GOT3 (cell line): ENCODE results near the gene HAPSTR1.
"Not testable (repeated sequence)": the region's sequence is repeated elsewhere in the genome, so short reads cannot be mapped to it uniquely, and the experiment has no call there.

Experiments
- DNase-seq: peaks from one replicate; lab custom pipeline; 2025; ENCODE audit warnings: mixed read lengths; lab: John Stamatoyannopoulos, UW

Gene HAPSTR1, protein sequence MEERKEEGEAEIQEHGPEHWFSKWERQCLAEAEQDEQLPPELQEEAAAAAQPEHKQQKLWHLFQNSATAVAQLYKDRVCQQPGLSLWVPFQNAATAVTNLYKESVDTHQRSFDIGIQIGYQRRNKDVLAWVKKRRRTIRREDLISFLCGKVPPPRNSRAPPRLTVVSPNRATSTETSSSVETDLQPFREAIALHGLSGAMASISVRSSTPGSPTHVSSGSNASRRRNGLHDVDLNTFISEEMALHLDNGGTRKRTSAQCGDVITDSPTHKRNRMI

DNA sequence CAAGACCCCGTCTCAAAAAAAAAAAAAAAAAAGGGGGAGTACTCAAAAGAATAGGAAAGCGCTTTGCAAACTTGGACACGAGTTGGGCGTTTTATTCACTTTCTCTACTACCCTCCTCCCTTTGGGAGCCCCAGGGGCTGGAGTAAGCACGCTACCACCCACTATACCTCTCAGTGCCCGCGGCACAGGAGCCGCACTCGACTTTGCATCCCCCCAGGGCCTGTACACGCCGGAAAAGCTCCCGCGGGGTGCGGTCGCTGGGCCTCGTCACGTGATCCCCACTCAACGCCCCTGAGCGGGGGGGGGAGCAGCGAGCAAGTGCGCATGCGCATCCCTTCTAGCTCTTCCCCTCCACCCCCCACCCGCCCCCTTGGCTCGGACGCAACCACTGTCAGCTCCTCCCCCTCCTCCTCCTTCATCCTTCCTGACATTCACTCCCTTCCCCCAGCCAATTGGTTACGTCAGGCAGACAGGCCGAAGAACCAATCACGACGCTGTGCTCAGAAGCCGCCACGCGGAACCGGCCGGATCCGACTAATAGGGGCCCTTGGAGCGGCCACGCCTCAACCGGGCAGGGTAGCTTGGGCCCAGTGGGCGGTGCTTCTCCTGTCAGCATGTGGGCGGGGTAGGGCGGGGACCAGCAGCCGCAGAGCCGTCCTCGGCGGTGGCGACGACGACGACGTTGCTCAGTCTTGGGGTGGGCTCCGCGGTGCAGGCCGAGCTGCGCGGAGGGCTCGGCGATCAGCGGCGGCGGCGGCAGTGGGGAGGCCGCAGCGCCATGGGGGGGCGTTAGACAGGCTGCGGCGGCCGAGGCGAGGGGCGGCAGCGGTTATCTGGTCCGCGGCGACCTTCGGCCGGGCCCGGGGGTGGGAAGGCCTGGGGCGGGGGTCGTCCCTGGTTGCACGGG is at the start of gene HAPSTR1:
Gene HAPSTR1 (plus strand): TSS at position 685 of the 907 bp plus-strand sequence. CDS start 401 bp downstream, outside the sequence.
- DNase-seq = peak; percentile 96

DNA sequence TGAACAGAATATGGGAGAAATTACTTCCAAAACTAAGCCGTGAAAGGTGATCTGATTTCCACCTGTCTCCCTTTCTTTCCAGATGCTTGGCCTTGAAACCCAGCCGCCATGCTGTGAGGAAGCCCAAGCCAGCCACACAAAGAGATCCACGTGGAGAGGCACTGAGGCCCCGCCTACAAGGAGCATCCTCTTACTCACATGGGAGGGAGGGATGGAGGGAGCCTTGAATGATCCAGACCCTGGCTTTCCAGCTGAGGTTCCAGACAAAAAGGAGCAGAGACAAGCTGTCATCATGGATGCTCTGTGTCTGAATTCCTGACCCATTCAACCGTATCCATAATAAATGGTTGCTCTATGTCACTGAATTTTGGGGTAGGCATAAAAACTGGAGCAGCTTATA is 48.9 kb upstream of the HAPSTR1 start:
- no peak for DNase-seq

DNA sequence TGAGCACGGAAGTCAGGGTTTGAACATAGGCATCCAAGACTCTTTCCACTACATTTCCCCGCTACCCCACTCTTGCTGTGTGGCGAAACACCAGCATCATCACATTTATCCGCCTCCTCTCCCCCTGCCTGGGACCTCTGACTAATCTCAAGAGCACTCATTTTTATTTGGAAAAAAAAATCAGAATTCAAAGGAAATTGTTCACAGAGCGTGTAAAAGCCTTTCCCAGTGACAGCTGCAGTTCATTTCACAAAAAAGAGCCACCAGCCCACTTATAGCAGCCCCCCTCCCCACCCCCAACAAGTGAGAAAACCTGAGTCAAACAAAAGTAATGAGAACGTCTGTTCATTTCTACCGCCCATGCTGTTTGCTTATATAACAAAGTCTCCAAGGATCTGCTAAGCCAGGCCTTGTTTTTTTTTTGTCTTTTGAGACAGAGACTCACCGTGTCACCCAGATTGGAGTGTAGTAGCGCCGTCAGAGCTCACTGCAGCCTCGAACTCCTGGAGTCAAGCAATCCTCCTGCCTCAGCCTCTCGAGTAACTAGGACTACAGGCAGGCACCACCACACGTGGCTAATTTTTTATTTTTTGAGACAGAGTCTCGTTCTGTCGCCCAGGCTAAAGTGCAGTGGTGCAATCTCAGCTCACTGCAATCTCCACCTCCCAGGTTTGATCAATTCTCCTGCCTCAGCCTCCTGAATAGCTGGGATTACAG is 48.3 kb upstream of the HAPSTR1 start:
- no peak for DNase-seq

DNA sequence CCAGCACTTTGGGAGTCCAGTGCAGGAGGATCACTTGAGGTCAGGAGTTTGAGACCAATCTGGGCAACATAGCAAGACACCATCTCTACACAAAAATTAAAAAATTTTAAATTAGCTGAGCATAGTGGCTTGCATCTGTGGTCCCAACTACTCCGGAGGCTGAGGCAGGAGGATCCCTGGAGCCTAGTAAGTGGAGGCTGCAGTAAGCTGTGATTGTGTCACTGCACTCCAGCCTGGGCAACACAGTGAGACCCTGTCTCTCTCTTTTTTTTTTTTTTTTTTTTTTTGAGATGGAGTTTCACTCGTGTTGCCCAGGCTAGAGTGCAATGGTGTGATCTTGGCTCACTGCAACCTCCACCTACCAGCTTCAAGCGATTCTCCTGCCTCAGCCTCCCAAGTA is 45.9 kb upstream of the HAPSTR1 start:
- not testable (repeated sequence) for DNase-seq

DNA sequence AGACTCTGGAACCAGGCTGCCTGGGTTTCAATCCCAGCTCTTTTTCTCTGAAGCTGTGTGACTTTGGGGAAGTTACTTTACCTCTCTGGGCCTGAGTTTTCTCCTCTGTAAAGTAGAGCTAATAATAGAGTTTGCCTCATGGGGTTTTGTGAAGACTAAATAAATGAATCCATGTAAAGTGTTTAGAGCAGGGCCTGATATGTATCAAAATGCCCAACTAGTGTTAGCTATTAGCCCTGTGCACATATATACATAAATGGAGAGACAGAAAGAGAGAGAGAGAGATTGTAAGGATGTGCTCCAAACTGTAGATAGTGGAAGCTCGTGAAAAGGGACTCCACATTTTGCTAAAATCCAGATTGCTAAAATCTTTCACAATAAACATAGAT is 44.8 kb upstream of the HAPSTR1 start:
- no peak for DNase-seq

DNA sequence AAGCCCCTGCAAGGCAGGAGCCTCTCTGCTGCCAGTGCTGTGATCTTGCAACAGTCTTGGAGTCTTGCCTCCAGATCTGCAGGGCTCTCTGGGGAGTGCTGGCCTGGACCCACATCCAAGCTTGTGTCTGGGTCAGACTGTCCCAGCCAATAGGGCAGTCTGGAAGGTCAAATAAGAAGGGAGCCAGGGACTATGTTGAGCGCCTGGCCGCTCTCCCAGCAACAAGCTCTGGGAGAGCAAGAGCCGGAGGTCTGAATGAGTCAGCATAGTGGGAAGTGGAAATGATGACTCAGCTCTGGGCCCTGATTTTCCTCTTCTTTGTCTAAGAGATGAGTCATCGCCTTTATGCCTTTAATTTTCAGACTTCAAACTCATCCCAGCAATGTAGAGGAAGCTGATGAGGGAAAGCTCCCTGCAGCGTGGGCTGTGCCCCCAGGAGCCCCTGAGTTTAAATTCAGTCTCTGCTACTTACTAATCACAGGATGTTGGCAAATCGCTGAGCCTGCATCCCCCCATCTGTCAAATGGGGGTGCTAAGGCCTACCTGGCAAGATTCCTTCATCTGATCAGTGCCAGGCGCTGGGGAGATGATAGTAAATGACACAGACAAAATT is 43.6 kb upstream of the HAPSTR1 start:
- DNase-seq = peak; percentile 90

DNA sequence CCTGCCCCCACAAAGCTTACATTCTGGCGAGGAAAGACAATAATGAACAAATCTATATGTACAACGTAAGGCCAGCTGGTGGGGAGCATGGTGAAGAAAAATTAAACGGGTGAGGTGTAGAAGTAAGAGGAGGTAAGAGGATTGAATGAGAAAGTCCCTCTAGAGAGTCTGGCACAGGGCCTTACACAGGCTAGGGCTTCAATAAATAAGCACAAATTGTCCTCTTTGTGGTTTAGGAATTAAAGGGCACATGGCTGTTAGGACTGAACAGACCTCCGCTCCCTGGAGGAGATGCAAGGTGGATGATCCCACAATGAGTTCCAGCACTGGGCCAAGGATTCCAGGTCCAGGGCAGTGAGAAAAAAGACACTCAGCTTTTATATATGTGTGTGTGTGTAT is 43.1 kb upstream of the HAPSTR1 start:
- no peak for DNase-seq

DNA sequence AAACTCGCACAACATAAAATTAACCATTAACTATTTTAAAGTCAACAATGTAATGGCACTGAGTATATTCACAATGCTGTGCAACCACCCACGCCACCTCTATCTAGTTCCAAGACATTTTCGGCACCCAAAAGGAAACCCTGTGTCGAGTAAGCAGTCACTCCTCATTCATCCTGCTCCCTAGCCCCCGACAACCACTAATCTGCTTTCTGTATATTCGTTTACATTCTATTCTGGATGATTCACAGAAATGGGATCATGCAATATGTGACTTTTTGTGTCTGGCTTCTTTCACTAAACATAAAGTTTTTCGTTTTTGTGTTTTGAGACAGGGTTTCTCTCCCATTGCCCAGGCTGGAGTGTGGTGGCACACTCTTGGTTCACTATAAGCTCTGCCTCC is 42.2 kb upstream of the HAPSTR1 start:
- no peak for DNase-seq

DNA sequence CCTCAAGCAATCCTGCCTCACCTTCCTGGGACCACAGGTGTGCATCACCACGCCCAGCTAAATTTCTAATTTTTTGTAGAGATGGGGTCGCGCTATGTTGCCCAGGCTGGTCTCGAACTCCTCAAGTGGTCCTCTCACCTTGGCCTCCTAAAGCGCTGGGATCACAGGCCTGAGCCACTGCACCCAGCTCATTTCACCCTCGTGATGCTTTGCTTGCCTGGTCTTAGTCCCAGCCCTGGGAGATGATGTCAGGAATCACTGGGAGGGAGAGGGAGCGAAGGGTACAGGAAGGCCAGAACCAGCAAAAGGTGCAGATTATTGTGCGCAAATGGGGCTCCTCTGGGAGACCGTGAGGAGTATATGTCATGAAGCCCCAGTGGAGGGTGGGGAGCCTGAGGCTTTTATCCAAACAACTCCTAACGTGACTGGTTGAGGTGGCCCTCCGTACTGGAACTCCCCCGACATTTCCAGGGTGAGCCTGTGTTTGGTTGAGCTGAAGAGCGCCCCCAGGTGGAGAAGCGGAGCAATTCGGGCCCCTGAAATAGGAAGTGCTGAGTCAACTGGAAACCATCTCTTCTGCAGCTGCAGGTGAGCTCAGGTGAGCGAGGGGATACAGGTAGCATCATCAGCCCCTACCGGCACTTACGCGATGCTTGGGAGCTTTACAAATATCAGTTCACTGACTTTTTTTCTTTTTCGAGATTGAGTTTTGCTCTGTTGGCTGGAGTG is 41.2 kb upstream of the HAPSTR1 start:
- DNase-seq = no peak

DNA sequence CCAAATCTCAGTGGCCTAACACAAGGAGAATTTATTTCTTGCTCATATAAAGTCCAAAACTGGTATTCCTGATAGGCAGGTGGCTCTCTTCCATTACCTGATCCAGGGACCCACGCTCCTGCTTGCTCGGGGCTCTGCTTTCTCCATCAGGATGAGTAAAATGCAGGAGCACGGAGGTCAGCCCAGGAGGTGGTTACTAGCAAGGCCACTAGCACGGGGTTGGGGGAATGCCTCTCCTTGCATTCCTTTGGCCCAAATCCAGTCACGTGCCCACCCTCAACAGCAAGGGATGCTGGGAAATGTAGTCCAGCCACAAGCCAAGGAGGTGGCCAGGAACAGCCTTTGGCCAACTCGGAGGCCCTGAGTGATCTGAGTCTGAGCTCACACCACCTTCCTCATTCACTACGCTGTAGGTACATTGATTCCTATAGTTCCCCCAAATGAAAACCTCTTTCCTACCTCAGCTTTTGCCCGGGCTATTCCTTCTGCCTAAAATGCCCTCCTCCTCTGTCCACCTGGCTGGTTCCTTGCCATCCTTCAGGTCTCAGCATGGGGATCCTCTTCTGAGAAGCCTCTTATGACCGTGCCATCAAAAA is 38.3 kb upstream of the HAPSTR1 start:
- DNase-seq = no peak

DNA sequence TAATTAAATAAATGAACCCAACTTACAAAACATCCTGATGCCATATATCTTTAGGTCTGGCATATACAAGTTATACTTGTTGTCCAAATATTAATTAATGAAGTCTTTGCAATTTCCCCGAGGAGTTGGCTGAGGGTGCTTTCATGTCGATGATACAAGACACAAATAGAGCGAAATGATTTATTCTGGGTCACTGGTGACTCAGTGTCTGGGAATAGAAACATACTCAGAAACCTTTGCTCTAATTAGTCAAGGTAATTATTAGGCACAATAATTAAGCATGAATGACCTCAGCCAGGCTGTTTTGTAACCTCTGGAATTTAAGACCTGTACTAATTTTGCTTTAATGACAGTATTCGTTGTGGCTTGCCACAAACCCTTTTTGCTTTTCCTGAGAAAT is 37.0 kb upstream of the HAPSTR1 start:
- DNase-seq = no peak

DNA sequence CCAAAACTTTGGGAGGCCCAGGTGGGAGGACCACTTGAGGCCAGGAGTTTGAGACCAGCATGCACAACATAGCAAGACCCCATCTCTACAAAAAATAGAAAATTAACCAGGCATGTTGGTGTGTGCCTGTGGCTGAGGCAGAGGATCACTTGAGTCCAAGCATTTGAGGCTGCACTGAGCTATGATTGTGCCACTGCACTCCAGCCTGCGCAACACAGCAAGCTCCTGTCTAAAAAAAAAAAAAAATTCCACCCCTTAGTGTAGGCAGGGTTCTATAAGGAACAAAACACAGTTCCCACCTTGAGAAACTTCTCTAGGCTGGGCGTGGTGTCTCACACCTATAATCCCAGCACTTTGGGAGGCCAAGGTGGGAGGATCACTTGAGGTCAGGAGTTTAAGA is 36.3 kb upstream of the HAPSTR1 start:
- DNase-seq = no peak

DNA sequence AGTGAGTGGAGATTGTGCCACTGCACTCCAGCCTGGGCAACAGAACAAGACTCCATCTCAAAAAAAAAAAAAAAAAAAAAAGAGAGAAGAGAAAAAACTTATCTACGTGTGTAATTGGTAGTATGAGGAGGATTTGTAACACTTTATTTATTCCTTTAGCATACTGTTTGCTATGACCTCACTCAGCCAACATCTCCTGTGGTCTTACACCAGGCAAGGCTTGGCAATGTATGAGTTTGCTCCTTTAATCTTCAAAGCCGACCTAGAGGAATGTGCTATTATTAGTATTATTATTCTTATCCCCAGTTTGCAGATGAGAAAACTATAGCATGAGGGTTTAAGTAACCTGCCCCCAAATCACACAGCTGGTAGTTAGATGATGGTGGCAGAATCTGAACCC is 35.8 kb upstream of the HAPSTR1 start:
- DNase-seq = no peak

DNA sequence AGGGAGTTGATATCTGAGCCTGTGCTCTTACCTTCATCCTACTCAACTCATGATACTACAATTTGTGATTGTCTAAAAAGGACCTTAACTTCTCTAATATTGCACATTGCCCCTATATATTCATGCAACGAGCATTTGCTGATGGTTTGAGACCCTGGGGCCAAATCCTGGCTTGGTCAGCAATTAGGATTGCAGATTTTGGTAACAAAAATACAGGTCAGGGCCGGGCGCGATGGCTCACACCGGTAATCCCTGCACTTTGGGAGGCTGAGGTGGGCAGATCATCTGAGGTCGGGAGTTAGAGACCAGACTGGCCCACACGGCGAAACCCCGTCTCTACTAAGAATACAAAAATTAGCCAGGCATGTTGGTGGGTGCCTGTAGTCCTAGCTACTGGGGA is 35.4 kb upstream of the HAPSTR1 start:
- no peak for DNase-seq

DNA sequence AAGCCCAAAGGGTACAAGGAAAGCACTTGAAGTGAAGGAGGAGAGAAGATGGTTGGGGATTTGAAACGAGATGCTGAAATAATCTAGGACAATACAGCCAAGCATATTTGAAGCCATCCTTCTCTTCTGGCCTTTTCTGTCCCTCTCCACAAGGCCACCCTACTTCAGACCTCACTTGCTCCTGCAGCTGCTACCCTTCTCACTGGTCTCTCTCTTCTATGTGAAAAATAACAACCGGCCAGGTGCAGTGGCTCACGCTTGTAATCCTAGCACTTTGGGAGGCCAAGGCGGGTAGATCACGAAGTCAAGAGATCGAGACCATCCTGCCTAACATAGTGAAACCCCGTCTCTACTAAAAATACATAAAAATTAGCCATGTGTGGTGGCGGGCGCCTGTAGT is 33.2 kb upstream of the HAPSTR1 start:
- DNase-seq = no peak

DNA sequence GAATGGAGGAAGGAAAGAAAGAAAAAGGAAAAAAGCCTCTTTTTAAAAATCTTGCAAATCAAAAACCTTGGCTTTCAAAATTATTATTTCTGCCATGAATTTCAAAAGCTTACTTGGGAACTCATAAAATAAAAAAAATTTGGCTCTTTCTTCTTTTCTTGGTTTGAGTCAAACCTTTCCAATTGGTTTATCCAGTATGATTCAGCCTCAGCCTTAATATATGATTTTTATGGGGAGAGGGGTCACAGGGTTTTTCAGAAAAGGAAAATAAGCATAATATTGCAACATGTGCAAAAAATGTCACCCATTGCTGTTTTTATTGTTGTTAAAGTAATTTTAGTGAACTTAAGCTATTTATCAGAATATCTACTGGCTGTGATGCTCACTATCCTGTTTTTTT is 31.2 kb upstream of the HAPSTR1 start:
- DNase-seq = no peak

DNA sequence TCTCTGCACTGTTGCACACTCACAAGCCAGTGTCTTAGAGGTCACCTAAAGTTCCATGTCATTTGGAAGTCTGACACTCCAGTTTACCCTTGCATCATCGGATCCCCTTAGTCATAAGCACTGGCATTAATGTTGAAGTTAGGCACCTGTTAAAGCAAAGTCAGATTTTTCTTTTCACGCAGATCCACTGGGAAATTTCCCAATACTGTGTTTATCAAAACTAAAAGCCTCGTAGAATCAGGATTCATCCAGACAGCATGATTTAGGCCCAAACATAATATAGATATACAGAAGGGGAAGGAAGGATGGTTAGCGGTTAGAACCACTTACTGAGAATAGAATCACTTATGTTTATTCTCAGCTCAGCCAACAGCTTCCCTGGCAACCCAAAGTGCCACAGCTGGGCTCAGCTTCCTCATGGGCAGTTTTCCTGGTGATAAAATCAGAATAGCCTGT is 30.1 kb upstream of the HAPSTR1 start:
- no peak for DNase-seq

DNA sequence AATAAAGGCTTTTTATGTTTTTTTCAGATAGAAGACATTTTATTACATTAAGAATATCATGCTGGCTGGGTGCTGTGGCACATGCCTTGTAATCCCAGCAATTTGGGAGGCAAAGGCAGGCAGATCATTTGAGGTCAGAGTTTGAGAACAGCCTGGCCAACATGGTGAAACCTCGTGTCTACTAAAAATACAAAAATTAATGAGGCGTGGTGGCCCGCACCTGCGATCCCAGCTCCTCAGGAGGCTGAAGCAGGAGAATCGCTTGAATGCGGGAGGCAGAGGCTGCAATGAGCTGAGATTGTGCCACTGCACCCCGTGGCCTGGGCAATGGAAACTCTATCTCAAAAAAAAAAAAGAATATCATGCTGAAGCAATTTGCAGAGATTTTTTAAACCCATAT is 29.1 kb upstream of the HAPSTR1 start:
- DNase-seq = no peak

DNA sequence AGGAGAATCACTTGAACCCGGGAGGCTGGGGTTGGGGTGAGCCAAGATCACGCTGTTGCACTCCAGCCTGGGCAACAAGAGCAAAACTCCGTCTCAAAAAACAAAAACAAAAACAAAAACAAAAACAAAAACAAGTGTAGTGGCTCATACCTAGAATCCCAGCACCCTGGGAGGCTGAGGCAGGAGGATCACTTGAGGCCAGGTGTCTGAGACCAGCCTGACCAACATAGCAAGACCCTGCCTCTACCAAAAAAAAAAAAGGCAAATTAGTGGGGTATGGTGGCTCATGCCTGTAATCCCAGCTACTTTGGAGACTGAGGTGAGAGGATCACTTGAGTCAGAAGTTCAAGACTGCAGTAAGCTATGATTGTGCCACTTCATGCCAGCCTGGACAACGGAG is 26.4 kb upstream of the HAPSTR1 start:
- no peak for DNase-seq

DNA sequence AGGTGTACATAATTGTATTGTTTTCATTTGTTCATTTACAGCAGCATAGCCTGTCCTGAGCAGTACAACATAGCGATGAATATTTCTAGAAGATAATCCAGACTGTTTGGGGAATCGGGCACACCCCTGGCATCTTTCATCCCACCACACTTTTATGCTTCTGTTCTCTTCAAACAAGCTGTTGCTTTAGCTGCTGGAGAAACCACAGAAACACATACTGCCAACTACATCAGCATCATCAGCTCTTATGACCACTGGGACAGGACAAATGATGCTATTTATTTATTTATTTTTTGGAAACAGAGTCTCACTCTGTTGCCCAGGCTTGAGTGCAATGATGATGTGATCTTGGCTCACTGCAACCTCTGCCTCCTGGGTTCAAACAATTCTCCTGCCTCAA is 22.6 kb upstream of the HAPSTR1 start:
- no peak for DNase-seq

DNA sequence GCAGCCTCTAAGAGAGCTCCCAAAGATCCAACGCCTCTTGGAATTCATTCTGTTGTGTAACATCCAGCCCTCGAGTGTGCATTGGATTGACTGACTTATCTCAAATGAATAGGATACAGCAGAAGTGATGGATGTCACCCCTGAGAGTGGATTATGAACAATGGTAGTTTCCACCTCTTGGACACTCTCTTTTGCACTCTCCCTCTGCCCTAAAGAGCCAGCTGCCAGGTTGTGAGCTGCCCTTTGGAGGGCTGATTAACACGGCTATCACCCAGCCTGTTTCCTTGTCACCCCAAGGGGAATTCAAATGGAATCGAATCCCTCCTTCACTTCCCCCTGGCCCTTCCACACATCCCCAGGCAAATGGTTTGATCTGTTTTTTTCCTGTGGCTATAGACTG is 21.2 kb upstream of the HAPSTR1 start:
- DNase-seq = no peak
